H1 (cell line): ENCODE results near the gene TBC1D26. TPM values are rescaled to one million over a fixed set of nuclear protein-coding genes. Genes with fewer than 3 reads are reported as not detected.
"Not testable (repeated sequence)": the region's sequence is repeated elsewhere in the genome, so short reads cannot be mapped to it uniquely, and the experiment has no call there.

Source experiments
- CTCF ChIA-PET: fragments of 300-600 bp; sonication (Branson Sonifier 250); formaldehyde crosslinking; loops from one replicate; lab custom pipeline; 2021; ENCODE audit not compliant: partially characterized antibody; lab: Charles Lee
- POLR2A ChIA-PET: fragments of 300-600 bp; sonication (Branson Sonifier 250); formaldehyde crosslinking; loops from one replicate; lab custom pipeline; 2021; ENCODE audit warnings: inconsistent platforms; ENCODE audit not compliant: partially characterized antibody; lab: Charles Lee
- DNase-seq, 2 experiments: peaks; one replicate each; pipeline versions ENCODE4 v3.0.0 to v3.0.0-alpha.2; 2010 to 2022; ENCODE audit warnings: low spot score in 2 of 2, low read depth in 1 of 2, mixed read lengths in 1 of 2
- FAIRE-seq: peaks from 2 replicates; lab custom pipeline; 2011; peaks lifted over from hg19 to GRCh38; lab: Jason Lieb, UNC
- H2AFZ ChIP-seq: 2 replicates; pipeline ENCODE4 v1.8.1; 2012; ENCODE audit warnings: low read length, inconsistent platforms
- H2AK5ac ChIP-seq: 2 replicates; pipeline ENCODE4 v1.6.1; 2013; ENCODE audit warnings: low read depth, low read length
- H2BK120ac ChIP-seq: replicated peaks from 2 replicates; pipeline ENCODE3; 2013; ENCODE audit warnings: low read depth, low read length, inconsistent platforms
- H2BK12ac ChIP-seq: 2 replicates; pipeline ENCODE4 v1.6.1; 2013; ENCODE audit warnings: low read depth, low read length
- H2BK15ac ChIP-seq: 2 replicates; pipeline ENCODE4 v1.6.1; 2013; ENCODE audit warnings: low read length
- H2BK20ac ChIP-seq: 2 replicates; pipeline ENCODE4 v1.6.1; 2013; ENCODE audit warnings: low read length
- H2BK5ac ChIP-seq: 2 replicates; pipeline ENCODE4 v1.6.1; 2013; ENCODE audit warnings: low read depth, low read length
- H3K14ac ChIP-seq: 2 replicates; pipeline ENCODE4 v1.6.1; 2013; ENCODE audit warnings: inconsistent platforms; ENCODE audit not compliant: insufficient read length
- H3K18ac ChIP-seq: 2 replicates; pipeline ENCODE4 v1.6.1; 2013; ENCODE audit warnings: low read length; ENCODE audit errors: extremely low read depth
- H3K23ac ChIP-seq: 2 replicates; pipeline ENCODE4 v1.6.1; 2013; ENCODE audit warnings: inconsistent platforms; ENCODE audit not compliant: insufficient read length
- H3K23me2 ChIP-seq: 2 replicates; pipeline ENCODE4 v1.6.1; 2013; ENCODE audit warnings: low read depth, low read length
- H3K27ac ChIP-seq: 2 replicates; pipeline ENCODE4 v1.6.1; 2011; ENCODE audit warnings: low read depth, low read length, inconsistent platforms
- H3K27me3 ChIP-seq, 4 experiments: replicated peaks in 1 of 4; 1 replicate in 1 of 4; 2 replicates in 3 of 4; pipeline versions ENCODE4 v1.6.1 to v1.8.1; 2011 to 2013; ENCODE audit warnings: low read length in 3 of 4, mild to moderate bottlenecking in 3 of 4, inconsistent platforms in 2 of 4, mixed read lengths in 2 of 4, moderate library complexity in 1 of 4; ENCODE audit not compliant: control insufficient read depth in 3 of 4, insufficient read depth in 3 of 4; ENCODE audit errors: extremely low read depth in 1 of 4
- H3K36me3 ChIP-seq, 4 experiments: 2 replicates each; pipeline versions ENCODE4 v1.6.1 to v1.8.1; 2011 to 2013; ENCODE audit warnings: mild to moderate bottlenecking in 4 of 4, low read length in 3 of 4, moderate library complexity in 2 of 4, control low read depth in 1 of 4, inconsistent platforms in 1 of 4; ENCODE audit not compliant: insufficient read depth in 4 of 4, control insufficient read depth in 2 of 4
- H3K4ac ChIP-seq: replicated peaks from 2 replicates; pipeline ENCODE3; 2013; ENCODE audit warnings: low read length, low read depth, mixed read lengths, inconsistent platforms; ENCODE audit not compliant: insufficient read length
- H3K4me1 ChIP-seq, 4 experiments: replicated peaks in 1 of 4; 1 replicate in 1 of 4; 2 replicates in 3 of 4; pipeline versions ENCODE4 v1.6.1 to v1.8.1; 2011 to 2013; ENCODE audit warnings: low read length in 3 of 4, inconsistent platforms in 2 of 4, mixed read lengths in 1 of 4; ENCODE audit not compliant: insufficient read depth in 4 of 4, control insufficient read depth in 3 of 4
- H3K4me2 ChIP-seq, 2 experiments: 2 replicates each; pipeline versions ENCODE4 v1.6.1 to v1.8.1; 2011 to 2013; ENCODE audit warnings: low read depth in 2 of 2, low read length in 2 of 2, control low read depth in 1 of 2, inconsistent platforms in 1 of 2, mild to moderate bottlenecking in 1 of 2; ENCODE audit not compliant: insufficient read depth in 1 of 2
- H3K4me3 ChIP-seq, 4 experiments: fragments of 200-600, 300-600 bp in 1 of 4; sonication (generic), shearing (Covaris generic), sonication (Bioruptor Twin) in 1 of 4; 2 replicates each; pipeline versions ENCODE4 v1.5.1 to v1.8.1; 2011 to 2016; ENCODE audit warnings: low read length in 4 of 4, low read depth in 3 of 4, control low read depth in 2 of 4, inconsistent platforms in 2 of 4, mild to moderate bottlenecking in 2 of 4, mixed read lengths in 1 of 4, moderate library complexity in 1 of 4; ENCODE audit not compliant: insufficient read depth in 2 of 4; ENCODE audit errors: extremely low read depth in 1 of 4
- H3K56ac ChIP-seq: replicated peaks from 2 replicates; pipeline ENCODE3; 2013; ENCODE audit warnings: low read depth, mild to moderate bottlenecking, mixed read lengths, low read length, inconsistent platforms; ENCODE audit not compliant: insufficient read length
- H3K79me1 ChIP-seq: 2 replicates; pipeline ENCODE4 v1.6.1; 2013; ENCODE audit warnings: low read depth, low read length, control low read depth
- H3K79me2 ChIP-seq, 2 experiments: 2 replicates each; pipeline versions ENCODE4 v1.6.1 to v1.8.1; 2012 to 2013; ENCODE audit warnings: low read length in 2 of 2, mild to moderate bottlenecking in 2 of 2, inconsistent platforms in 1 of 2; ENCODE audit not compliant: insufficient read depth in 2 of 2, control insufficient read depth in 1 of 2
- H3K9ac ChIP-seq, 4 experiments: replicated peaks in 1 of 4; 1 replicate in 1 of 4; 2 replicates in 3 of 4; pipeline versions ENCODE4 v1.6.1 to v1.8.1; 2011 to 2013; ENCODE audit warnings: low read depth in 3 of 4, low read length in 3 of 4, control low read depth in 2 of 4, mild to moderate bottlenecking in 2 of 4, moderate library complexity in 2 of 4, inconsistent platforms in 1 of 4; ENCODE audit errors: extremely low read depth in 1 of 4
- H3K9me3 ChIP-seq, 2 experiments: 2 replicates each; pipeline versions ENCODE4 v1.6.1 to v1.8.1; 2012 to 2013; ENCODE audit warnings: mild to moderate bottlenecking in 2 of 2, moderate library complexity in 2 of 2, control low read depth in 1 of 2, inconsistent platforms in 1 of 2, low read depth in 1 of 2, low read length in 1 of 2, mixed read lengths in 1 of 2; ENCODE audit not compliant: insufficient read depth in 2 of 2
- H4K20me1 ChIP-seq, 2 experiments: replicated peaks in 1 of 2; 2 replicates each; pipeline versions ENCODE3 to v1.8.1; 2011 to 2013; ENCODE audit warnings: inconsistent platforms in 2 of 2, low read length in 2 of 2, mild to moderate bottlenecking in 1 of 2; ENCODE audit not compliant: insufficient read depth in 2 of 2, control insufficient read depth in 1 of 2
- H4K5ac ChIP-seq: 2 replicates; pipeline ENCODE4 v1.6.1; 2013; ENCODE audit warnings: low read length, low read depth, mixed read lengths, inconsistent platforms; ENCODE audit not compliant: insufficient read length
- H4K8ac ChIP-seq: 2 replicates; pipeline ENCODE4 v1.8.0; 2013; ENCODE audit warnings: mild to moderate bottlenecking, moderate library complexity, low read length, inconsistent platforms; ENCODE audit not compliant: insufficient read depth; ENCODE audit errors: extremely low read depth
- H4K91ac ChIP-seq: replicated peaks from 2 replicates; pipeline ENCODE3; 2013; ENCODE audit warnings: low read length, mixed read lengths, inconsistent platforms; ENCODE audit not compliant: insufficient read length
- WGBS, 2 experiments: shearing (Covaris generic) in 1 of 2; methylation state at CpG; one replicate each; pipeline versions ENCODE4 v1.1.6 to v1.1.7; 2013 to 2015; ENCODE audit warnings: low lambda C conversion rate in 2 of 2, mixed read lengths in 2 of 2, inconsistent platforms in 1 of 2, low coverage in 1 of 2, missing lambda C conversion rate in 1 of 2; ENCODE audit not compliant: insufficient replicate concordance in 2 of 2, insufficient coverage in 1 of 2, insufficient read length in 1 of 2; ENCODE audit errors: extremely low coverage in 1 of 2, missing lambda C conversion rate in 1 of 2; 5-methylcytosine and 5-hydroxymethylcytosine counted together
- polyA plus RNA-seq, 7 experiments: library from polyadenylated mRNA; depleted of rRNA in 3 of 7; stranded (reverse) in 5 of 7; unstranded in 2 of 7; fragments of >200 nt in 5 of 7; fragments of 200-250 nt in 2 of 7; gene quantifications; 1 replicate in 5 of 7; 2 replicates in 1 of 7; 4 replicates in 1 of 7; pipeline versions ENCODE4 v1.2.1 to v1.2.3, GENCODE V29; 2011 to 2013; ENCODE audit warnings: missing spikeins in 2 of 7, mixed read lengths in 2 of 7
- total RNA-seq: library from RNA; stranded (reverse); fragmentation: NEBNext Ultra II Directional; extraction: Animal tissue kit (Norgen Biotek cat#: 25700); gene quantifications from 2 replicates; pipeline ENCODE4 v1.2.1, GENCODE V29; 2021

TBC1D26 gene
- total and polyA plus RNA-seq, 2 of the 8 experiments (the other 6 are each of a cell fraction or from before 2014, with no cell fraction given), result 0.84 to 1.4 TPM

DNA sequence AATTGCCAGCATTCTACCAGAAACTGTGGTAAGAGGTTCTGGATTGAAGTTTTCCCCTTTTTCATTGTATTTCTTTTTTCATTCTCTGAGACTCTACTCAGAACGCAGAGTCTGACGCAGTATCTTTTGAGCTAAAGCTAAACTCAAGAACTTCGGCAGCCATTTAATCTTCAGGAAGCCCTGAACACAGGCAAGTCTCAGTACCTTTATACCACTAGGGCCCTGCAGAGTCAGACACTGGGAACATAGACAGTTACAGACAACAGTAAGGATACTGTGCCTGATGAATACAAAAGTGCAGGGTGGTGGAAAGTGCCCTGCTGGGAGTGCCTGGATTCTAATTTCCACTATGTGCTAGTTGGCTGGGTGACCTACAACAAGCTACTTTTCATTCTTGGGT, 48.9 kb upstream of the TBC1D26 start:
- H2BK15ac ChIP-seq, H4K20me1 ChIP-seq, H2BK120ac ChIP-seq, DNase-seq, H3K23ac ChIP-seq, H2BK12ac ChIP-seq, H3K4ac ChIP-seq, H3K23me2 ChIP-seq, H2BK20ac ChIP-seq, H3K79me2 ChIP-seq, H3K9me3 ChIP-seq, H3K79me1 ChIP-seq, H3K14ac ChIP-seq, H3K36me3 ChIP-seq, H2AFZ ChIP-seq, POLR2A ChIA-PET, H2BK5ac ChIP-seq, H3K27me3 ChIP-seq, H4K5ac ChIP-seq, CTCF ChIA-PET, H3K27ac ChIP-seq, FAIRE-seq, H3K9ac ChIP-seq, H3K18ac ChIP-seq, H2AK5ac ChIP-seq, H4K8ac ChIP-seq, H3K4me1 ChIP-seq, H4K91ac ChIP-seq, H3K56ac ChIP-seq: not testable (repeated sequence)
- Histone ChIP-seq H3K4me3 (peak overlapping the region in 1 of 4 experiments; percentile 85; a peak in 2 of 8 replicates), H3K4me2 (peak overlapping the region in 1 of 2 experiments; percentile 95; a peak in 2 of 4 replicates)
- WGBS, 2 experiments, result 95% methylated on average over 3 of the region's 3 CpGs; no CpG with 5 or more reads in 1 of the 2 experiments
